ENCODE data around the gene SCFD2. TPM values are rescaled to one million over a fixed set of nuclear protein-coding genes. Genes with fewer than 3 reads are reported as not detected.

SCFD2 gene
- total RNA-seq, 1 donor from 2014 or later, result 16.2 TPM

- no peak overlapping the region for H3K4me3 ChIP-seq (ENCODE audit: low read length in 3 of 3)
- H3K27ac ChIP-seq (ENCODE audit: low read depth, low read length), result no peak overlapping the region
- H3K36me3 ChIP-seq (ENCODE audit: control insufficient read depth in 3 of 3, insufficient read depth in 3 of 3, low read length in 3 of 3), result no peaks in the 10 kb centered on the region
- no peaks in the 10 kb centered on the region for H3K27me3 ChIP-seq (ENCODE audit: control insufficient read depth in 3 of 3, insufficient read depth in 3 of 3, low read length in 3 of 3)
- H3K9ac ChIP-seq (ENCODE audit: low read depth in 1 of 3, low read length in 3 of 3), result no peak overlapping the region
- no peaks in the 10 kb centered on the region for H3K4me1 ChIP-seq (ENCODE audit: control insufficient read depth in 3 of 3, insufficient read depth in 3 of 3, low read length in 3 of 3)
- no peaks in the 10 kb centered on the region for H3K9me3 ChIP-seq (ENCODE audit: control insufficient read depth in 3 of 3, low read length in 3 of 3)
These were observed 474.1 kb downstream of the SCFD2 start for GRCh38 chr4:52891743-52892142.

GRCh38 chr4:52890521-52890791, 475.4 kb downstream of the SCFD2 start:
- Histone ChIP-seq H3K36me3 (ENCODE audit: control insufficient read depth in 3 of 3, insufficient read depth in 3 of 3, low read length in 3 of 3) (no peaks in the 10 kb centered on the region), H3K9me3 (ENCODE audit: control insufficient read depth in 3 of 3, low read length in 3 of 3) (no peaks in the 10 kb centered on the region), H3K27me3 (ENCODE audit: control insufficient read depth in 3 of 3, insufficient read depth in 3 of 3, low read length in 3 of 3) (no peaks in the 10 kb centered on the region), H3K4me3 (ENCODE audit: low read length in 3 of 3) (no peak overlapping the region), H3K27ac (ENCODE audit: low read depth, low read length) (no peak overlapping the region), H3K9ac (ENCODE audit: low read depth in 1 of 3, low read length in 3 of 3) (no peak overlapping the region), H3K4me1 (ENCODE audit: control insufficient read depth in 3 of 3, insufficient read depth in 3 of 3, low read length in 3 of 3) (no peaks in the 10 kb centered on the region)

- Histone ChIP-seq H3K4me3 (ENCODE audit: low read length in 3 of 3) (no peak overlapping the region), H3K4me1 (ENCODE audit: control insufficient read depth in 3 of 3, insufficient read depth in 3 of 3, low read length in 3 of 3) (no peaks in the 10 kb centered on the region), H3K36me3 (ENCODE audit: control insufficient read depth in 3 of 3, insufficient read depth in 3 of 3, low read length in 3 of 3) (no peaks in the 10 kb centered on the region), H3K27me3 (ENCODE audit: control insufficient read depth in 3 of 3, insufficient read depth in 3 of 3, low read length in 3 of 3) (no peaks in the 10 kb centered on the region), H3K27ac (ENCODE audit: low read depth, low read length) (no peak overlapping the region), H3K9me3 (ENCODE audit: control insufficient read depth in 3 of 3, low read length in 3 of 3) (no peaks in the 10 kb centered on the region), H3K9ac (ENCODE audit: low read depth in 1 of 3, low read length in 3 of 3) (no peak overlapping the region)
These were observed 475.9 kb downstream of the SCFD2 start for GRCh38 chr4:52889778-52890520.

GRCh38 chr4:52889354-52889753, 476.5 kb downstream of the SCFD2 start:
- H3K36me3 ChIP-seq (ENCODE audit: control insufficient read depth in 3 of 3, insufficient read depth in 3 of 3, low read length in 3 of 3), result no peaks in the 10 kb centered on the region

GRCh38 chr4:52884994-52885393, 480.9 kb downstream of the SCFD2 start:
- no peaks in the 10 kb centered on the region for H3K4me1 ChIP-seq (ENCODE audit: control insufficient read depth in 3 of 3, insufficient read depth in 3 of 3, low read length in 3 of 3)
- H3K36me3 ChIP-seq (ENCODE audit: control insufficient read depth in 3 of 3, insufficient read depth in 3 of 3, low read length in 3 of 3), result no peaks in the 10 kb centered on the region
- no peak overlapping the region for H3K27ac ChIP-seq (ENCODE audit: low read depth, low read length)
- no peaks in the 10 kb centered on the region for H3K27me3 ChIP-seq (ENCODE audit: control insufficient read depth in 3 of 3, insufficient read depth in 3 of 3, low read length in 3 of 3)
- H3K9ac ChIP-seq (ENCODE audit: low read depth in 1 of 3, low read length in 3 of 3), result no peak overlapping the region
- H3K4me3 ChIP-seq (ENCODE audit: low read length in 3 of 3), result no peak overlapping the region
- H3K9me3 ChIP-seq (ENCODE audit: control insufficient read depth in 3 of 3, low read length in 3 of 3), result no peaks in the 10 kb centered on the region

More at GRCh38 chr4:52889354-52889753, 476.5 kb downstream of the SCFD2 start:
- no peaks in the 10 kb centered on the region for H3K9me3 ChIP-seq (ENCODE audit: control insufficient read depth in 3 of 3, low read length in 3 of 3)
- H3K9ac ChIP-seq (ENCODE audit: low read depth in 1 of 3, low read length in 3 of 3), result no peak overlapping the region
- no peaks in the 10 kb centered on the region for H3K27me3 ChIP-seq (ENCODE audit: control insufficient read depth in 3 of 3, insufficient read depth in 3 of 3, low read length in 3 of 3)
- no peak overlapping the region for H3K27ac ChIP-seq (ENCODE audit: low read depth, low read length)
- no peak overlapping the region for H3K4me3 ChIP-seq (ENCODE audit: low read length in 3 of 3)
- H3K4me1 ChIP-seq (ENCODE audit: control insufficient read depth in 3 of 3, insufficient read depth in 3 of 3, low read length in 3 of 3), result no peaks in the 10 kb centered on the region

DNA sequence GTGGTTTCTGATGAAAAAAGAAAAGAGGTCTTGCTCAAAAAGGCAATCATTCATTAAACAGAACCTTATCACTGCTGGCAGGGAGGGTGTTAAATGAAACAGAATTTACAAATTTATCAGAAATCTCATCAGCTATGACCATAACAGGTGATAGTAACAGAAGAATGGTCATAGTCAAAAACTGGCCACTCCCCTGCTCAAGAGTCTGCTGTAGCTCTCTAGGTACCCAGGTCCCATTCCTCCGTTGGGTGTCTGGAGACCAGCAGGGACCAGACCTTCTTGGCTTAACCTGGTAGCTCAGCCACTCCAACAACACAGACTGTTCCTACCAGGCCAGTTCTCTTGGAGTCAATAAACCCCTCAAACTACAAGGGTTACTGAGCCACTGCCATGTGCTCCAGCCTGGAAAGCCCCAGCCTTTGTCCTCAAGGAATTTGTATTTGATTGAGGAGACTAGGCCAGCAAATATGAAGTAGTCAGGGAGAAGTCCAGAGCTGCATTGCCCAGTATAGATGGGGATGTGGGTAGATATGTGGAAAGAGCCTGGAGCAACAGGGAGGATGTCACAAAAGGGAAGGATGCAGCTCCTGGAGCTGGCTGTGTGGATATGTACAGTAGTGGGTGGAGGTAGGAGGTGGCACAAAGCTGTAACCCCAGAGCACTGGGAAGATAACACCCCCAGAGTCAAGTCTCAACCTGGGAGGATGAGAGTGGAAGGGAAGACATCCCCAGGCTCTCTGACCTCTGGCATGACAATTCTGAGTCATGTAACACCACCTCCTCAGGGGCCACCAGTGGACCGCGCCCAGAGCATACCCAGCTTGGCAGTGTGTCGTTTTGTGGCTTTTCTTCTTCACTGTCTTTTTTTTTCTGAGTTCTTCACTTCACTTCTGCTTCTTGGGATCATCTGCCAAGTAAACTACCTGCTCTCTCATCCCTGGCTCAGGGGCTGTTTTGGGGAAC, 481.9 kb downstream of the SCFD2 start:
- Histone ChIP-seq H3K36me3 (ENCODE audit: control insufficient read depth in 3 of 3, insufficient read depth in 3 of 3, low read length in 3 of 3) (no peaks in the 10 kb centered on the region), H3K4me3 (ENCODE audit: low read length in 3 of 3) (no peak overlapping the region), H3K9ac (ENCODE audit: low read depth in 1 of 3, low read length in 3 of 3) (no peak overlapping the region)

GRCh38 chr4:52883183-52883621, 482.7 kb downstream of the SCFD2 start:
- no peaks in the 10 kb centered on the region for H3K9me3 ChIP-seq (ENCODE audit: control insufficient read depth in 3 of 3, low read length in 3 of 3)
- H3K4me1 ChIP-seq (ENCODE audit: control insufficient read depth in 3 of 3, insufficient read depth in 3 of 3, low read length in 3 of 3), result no peaks in the 10 kb centered on the region
- H3K27me3 ChIP-seq (ENCODE audit: control insufficient read depth in 3 of 3, insufficient read depth in 3 of 3, low read length in 3 of 3), result no peaks in the 10 kb centered on the region
- no peaks in the 10 kb centered on the region for H3K36me3 ChIP-seq (ENCODE audit: control insufficient read depth in 3 of 3, insufficient read depth in 3 of 3, low read length in 3 of 3)
- no peak overlapping the region for H3K27ac ChIP-seq (ENCODE audit: low read depth, low read length)
- no peak overlapping the region for H3K9ac ChIP-seq (ENCODE audit: low read depth in 1 of 3, low read length in 3 of 3)
- no peak overlapping the region for H3K4me3 ChIP-seq (ENCODE audit: low read length in 3 of 3)

More for the DNA sequence above, 481.9 kb downstream of the SCFD2 start:
- no peaks in the 10 kb centered on the region for H3K4me1 ChIP-seq (ENCODE audit: control insufficient read depth in 3 of 3, insufficient read depth in 3 of 3, low read length in 3 of 3)
- H3K27ac ChIP-seq (ENCODE audit: low read depth, low read length), result no peak overlapping the region
- no peaks in the 10 kb centered on the region for H3K27me3 ChIP-seq (ENCODE audit: control insufficient read depth in 3 of 3, insufficient read depth in 3 of 3, low read length in 3 of 3)
- no peaks in the 10 kb centered on the region for H3K9me3 ChIP-seq (ENCODE audit: control insufficient read depth in 3 of 3, low read length in 3 of 3)

GRCh38 chr4:52880994-52881393, 484.9 kb downstream of the SCFD2 start:
- no peaks in the 10 kb centered on the region for H3K9me3 ChIP-seq (ENCODE audit: control insufficient read depth in 3 of 3, low read length in 3 of 3)
- no peak overlapping the region for H3K9ac ChIP-seq (ENCODE audit: low read depth in 1 of 3, low read length in 3 of 3)
- H3K27ac ChIP-seq (ENCODE audit: low read depth, low read length), result no peak overlapping the region
- no peaks in the 10 kb centered on the region for H3K36me3 ChIP-seq (ENCODE audit: control insufficient read depth in 3 of 3, insufficient read depth in 3 of 3, low read length in 3 of 3)
- peaks cover 6 to 9% (median 9%) of the 10 kb centered on the region in 3 donors for H3K4me1 ChIP-seq (ENCODE audit: control insufficient read depth in 3 of 3, insufficient read depth in 3 of 3, low read length in 3 of 3)
- H3K4me3 ChIP-seq (ENCODE audit: low read length in 3 of 3), result no peak overlapping the region
- H3K27me3 ChIP-seq (ENCODE audit: control insufficient read depth in 3 of 3, insufficient read depth in 3 of 3, low read length in 3 of 3), result no peaks in the 10 kb centered on the region

DNA sequence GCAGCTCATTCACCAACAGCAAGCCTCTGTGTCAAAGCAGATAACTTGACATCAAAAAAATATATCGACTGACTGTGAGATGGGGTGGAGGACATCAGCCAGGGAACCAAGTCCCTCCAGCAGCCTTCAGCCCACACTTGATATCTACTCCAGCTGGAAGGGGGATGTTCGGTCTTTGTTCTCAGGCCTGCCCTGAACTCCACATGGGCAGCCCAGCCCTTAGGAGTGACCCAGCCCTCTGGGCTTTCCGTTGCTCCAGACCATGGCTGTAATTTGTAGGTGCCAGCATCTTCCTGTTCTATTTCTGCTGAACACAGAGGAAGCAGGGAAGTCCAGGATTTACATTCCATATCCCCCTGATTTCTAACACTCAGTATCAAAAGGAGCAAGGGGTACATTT, 486.4 kb downstream of the SCFD2 start:
- H3K9ac ChIP-seq (ENCODE audit: low read depth in 1 of 3, low read length in 3 of 3), result no peak overlapping the region
- H3K36me3 ChIP-seq (ENCODE audit: control insufficient read depth in 3 of 3, insufficient read depth in 3 of 3, low read length in 3 of 3), result no peaks in the 10 kb centered on the region
- no peak overlapping the region for H3K4me3 ChIP-seq (ENCODE audit: low read length in 3 of 3)
- no peaks in the 10 kb centered on the region for H3K27me3 ChIP-seq (ENCODE audit: control insufficient read depth in 3 of 3, insufficient read depth in 3 of 3, low read length in 3 of 3)
- H3K27ac ChIP-seq (ENCODE audit: low read depth, low read length), result no peak overlapping the region
- peaks cover 6 to 9% (median 9%) of the 10 kb centered on the region in 3 donors for H3K4me1 ChIP-seq (ENCODE audit: control insufficient read depth in 3 of 3, insufficient read depth in 3 of 3, low read length in 3 of 3)
- H3K9me3 ChIP-seq (ENCODE audit: control insufficient read depth in 3 of 3, low read length in 3 of 3), result no peaks in the 10 kb centered on the region

- Histone ChIP-seq H3K27ac (ENCODE audit: low read depth, low read length) (no peak overlapping the region), H3K36me3 (ENCODE audit: control insufficient read depth in 3 of 3, insufficient read depth in 3 of 3, low read length in 3 of 3) (no peaks in the 10 kb centered on the region), H3K9ac (ENCODE audit: low read depth in 1 of 3, low read length in 3 of 3) (no peak overlapping the region), H3K9me3 (ENCODE audit: control insufficient read depth in 3 of 3, low read length in 3 of 3) (no peaks in the 10 kb centered on the region), H3K4me1 (ENCODE audit: control insufficient read depth in 3 of 3, insufficient read depth in 3 of 3, low read length in 3 of 3) (peaks cover 6 to 13% (median 9%) of the 10 kb centered on the region in 3 donors), H3K4me3 (ENCODE audit: low read length in 3 of 3) (no peak overlapping the region), H3K27me3 (ENCODE audit: control insufficient read depth in 3 of 3, insufficient read depth in 3 of 3, low read length in 3 of 3) (no peaks in the 10 kb centered on the region)
These were observed 488.2 kb downstream of the SCFD2 start for GRCh38 chr4:52877694-52878093.
